ENCODE results near the gene C1QTNF5.

DNA sequence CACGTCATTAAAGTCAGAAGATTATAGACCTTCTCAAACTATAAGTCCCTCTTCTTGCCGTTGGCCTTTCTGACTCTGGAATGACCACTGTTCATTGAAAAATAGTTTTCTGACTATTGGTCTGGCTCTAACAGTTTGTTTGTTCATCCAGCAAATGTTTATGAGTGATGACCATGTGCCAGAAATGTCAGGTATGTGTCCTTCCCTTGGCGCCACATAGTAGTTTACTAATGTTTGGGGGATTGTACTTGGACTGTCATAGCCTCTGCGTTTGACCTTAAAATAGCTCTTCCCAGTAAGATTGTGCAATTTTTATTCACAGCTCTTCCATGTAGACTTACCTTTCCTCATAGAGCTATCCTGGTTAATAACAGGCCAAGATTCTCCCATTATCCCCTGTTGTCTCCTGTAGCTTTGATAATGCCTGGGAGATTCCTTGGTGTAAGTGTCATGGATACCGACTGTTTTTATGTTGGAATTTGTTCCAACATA, 37.4 kb downstream of the C1QTNF5 start:
- TF ChIP-seq, protein P1, sequence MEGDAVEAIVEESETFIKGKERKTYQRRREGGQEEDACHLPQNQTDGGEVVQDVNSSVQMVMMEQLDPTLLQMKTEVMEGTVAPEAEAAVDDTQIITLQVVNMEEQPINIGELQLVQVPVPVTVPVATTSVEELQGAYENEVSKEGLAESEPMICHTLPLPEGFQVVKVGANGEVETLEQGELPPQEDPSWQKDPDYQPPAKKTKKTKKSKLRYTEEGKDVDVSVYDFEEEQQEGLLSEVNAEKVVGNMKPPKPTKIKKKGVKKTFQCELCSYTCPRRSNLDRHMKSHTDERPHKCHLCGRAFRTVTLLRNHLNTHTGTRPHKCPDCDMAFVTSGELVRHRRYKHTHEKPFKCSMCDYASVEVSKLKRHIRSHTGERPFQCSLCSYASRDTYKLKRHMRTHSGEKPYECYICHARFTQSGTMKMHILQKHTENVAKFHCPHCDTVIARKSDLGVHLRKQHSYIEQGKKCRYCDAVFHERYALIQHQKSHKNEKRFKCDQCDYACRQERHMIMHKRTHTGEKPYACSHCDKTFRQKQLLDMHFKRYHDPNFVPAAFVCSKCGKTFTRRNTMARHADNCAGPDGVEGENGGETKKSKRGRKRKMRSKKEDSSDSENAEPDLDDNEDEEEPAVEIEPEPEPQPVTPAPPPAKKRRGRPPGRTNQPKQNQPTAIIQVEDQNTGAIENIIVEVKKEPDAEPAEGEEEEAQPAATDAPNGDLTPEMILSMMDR (IDR thresholded peaks at IDR 0.05), result no peak
- no peak for TF ChIP-seq POLR2A (IDR thresholded peaks at IDR 0.05)

Data from heart left ventricle (tissue), 13 donors.